HL-60 (cell line): Measurements from ENCODE around the gene LRRC25.

Source experiments
- DNase-seq, 2 experiments: peaks; one replicate each; pipeline ENCODE4 v3.0.0-alpha.2; 2010 to 2020; ENCODE audit warnings: low read depth in 1 of 2, low spot score in 1 of 2
- H3K27ac ChIP-seq: fragments of 250-450 bp; sonication (Bioruptor Pico); replicated peaks from 2 replicates; pipeline ENCODE4 v1.5.1; 2020; ENCODE audit warnings: mild to moderate bottlenecking, moderate library complexity
- H3K27me3 ChIP-seq: fragments of 250-450 bp; sonication (Bioruptor Pico); 2 replicates; pipeline ENCODE4 v1.5.1; 2021; ENCODE audit warnings: mild to moderate bottlenecking, moderate library complexity; ENCODE audit not compliant: insufficient read depth, poor library complexity, severe bottlenecking
- H3K4me3 ChIP-seq: replicated peaks from 2 replicates; pipeline ENCODE4 v1.5.1; 2011; ENCODE audit warnings: mild to moderate bottlenecking, control low read depth, low read length; ENCODE audit not compliant: insufficient read depth
- CTCF ChIP-seq: IDR thresholded peaks from one replicate; pipeline ENCODE4 v1.5.1; 2011; ENCODE audit warnings: low read length, control low read depth, inconsistent platforms; ENCODE audit not compliant: insufficient read depth
- GABPA ChIP-seq: IDR thresholded peaks from 2 replicates; pipeline ENCODE4 v1.6.1; 2012; ENCODE audit warnings: low read depth
- POLR2AphosphoS5 ChIP-seq: IDR thresholded peaks from 2 replicates; pipeline ENCODE4 v1.6.1; 2012; ENCODE audit warnings: low read depth
- REST ChIP-seq: IDR thresholded peaks from 2 replicates; pipeline ENCODE4 v1.6.1; 2012; ENCODE audit warnings: low read depth; ENCODE audit not compliant: insufficient replicate concordance
- SPI1 ChIP-seq: IDR thresholded peaks from 2 replicates; pipeline ENCODE4 v1.6.1; 2012; ENCODE audit warnings: low read depth, mild to moderate bottlenecking, borderline replicate concordance

The LRRC25 gene

GRCh38 chr19:18418029-18418482 is 20.6 kb upstream of the LRRC25 start:
- peak overlapping the region; percentile 98 for H3K27ac ChIP-seq
- H3K4me3 ChIP-seq, result no peak overlapping the region
- no peak for DNase-seq
- TF ChIP-seq POLR2AphosphoS5 (no peak; the same call in 1 of the 2 replicates), GABPA (no peak), CTCF (no peak), SPI1 (no peak), REST (no peak)
- H3K27me3 ChIP-seq, result no peaks in the 10 kb centered on the region

GRCh38 chr19:18417250-18418028 is 20.0 kb upstream of the LRRC25 start:
- peak; percentile 85 to 88 for DNase-seq
- H3K27me3 ChIP-seq, result no peaks in the 10 kb centered on the region
- H3K4me3 ChIP-seq, result peak overlapping the region; percentile 28
- peak overlapping the region; percentile 98 for H3K27ac ChIP-seq
- TF ChIP-seq CTCF (no peak), SPI1 (peak; percentile 84), GABPA (peak; percentile 78), REST (no peak), POLR2AphosphoS5 (peak; percentile 55)

GRCh38 chr19:18416778-18417249 is 19.4 kb upstream of the LRRC25 start:
- no peaks in the 10 kb centered on the region for H3K27me3 ChIP-seq
- peak; percentile 84 to 92 for DNase-seq
- H3K4me3 ChIP-seq, result peak overlapping the region; percentile 28
- TF ChIP-seq REST, result no peak
- no peak; the same call in 1 of the 2 replicates for TF ChIP-seq POLR2AphosphoS5
- no peak for TF ChIP-seq CTCF
- TF ChIP-seq SPI1, result no peak
- H3K27ac ChIP-seq, result peak overlapping the region; percentile 98
